Measurements from ENCODE around the gene RPS15.

GRCh38 chr19:1455336-1456120, 17.3 kb downstream of the RPS15 start:
- TF ChIP-seq TAF1 (IDR thresholded peaks at IDR 0.05; ENCODE audit: control insufficient read depth, extremely low read depth, insufficient read depth, low read length, severe bottlenecking) (no peak), HDAC2 (IDR thresholded peaks at IDR 0.05) (no peak)
- TF ChIP-seq, protein P1, sequence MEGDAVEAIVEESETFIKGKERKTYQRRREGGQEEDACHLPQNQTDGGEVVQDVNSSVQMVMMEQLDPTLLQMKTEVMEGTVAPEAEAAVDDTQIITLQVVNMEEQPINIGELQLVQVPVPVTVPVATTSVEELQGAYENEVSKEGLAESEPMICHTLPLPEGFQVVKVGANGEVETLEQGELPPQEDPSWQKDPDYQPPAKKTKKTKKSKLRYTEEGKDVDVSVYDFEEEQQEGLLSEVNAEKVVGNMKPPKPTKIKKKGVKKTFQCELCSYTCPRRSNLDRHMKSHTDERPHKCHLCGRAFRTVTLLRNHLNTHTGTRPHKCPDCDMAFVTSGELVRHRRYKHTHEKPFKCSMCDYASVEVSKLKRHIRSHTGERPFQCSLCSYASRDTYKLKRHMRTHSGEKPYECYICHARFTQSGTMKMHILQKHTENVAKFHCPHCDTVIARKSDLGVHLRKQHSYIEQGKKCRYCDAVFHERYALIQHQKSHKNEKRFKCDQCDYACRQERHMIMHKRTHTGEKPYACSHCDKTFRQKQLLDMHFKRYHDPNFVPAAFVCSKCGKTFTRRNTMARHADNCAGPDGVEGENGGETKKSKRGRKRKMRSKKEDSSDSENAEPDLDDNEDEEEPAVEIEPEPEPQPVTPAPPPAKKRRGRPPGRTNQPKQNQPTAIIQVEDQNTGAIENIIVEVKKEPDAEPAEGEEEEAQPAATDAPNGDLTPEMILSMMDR (IDR thresholded peaks at IDR 0.05 in 2 of 3, conservative IDR thresholded peaks at IDR 0.05 in 1 of 3; ENCODE audit: insufficient read depth in 2 of 3, low read depth in 1 of 3, low read length in 3 of 3) = no peak; a peak in 1 of 6 replicates

All from K562 (cell line).